Endothelial cell of umbilical vein (primary cell): Measurements from ENCODE around the gene NCMAP. TPM values are rescaled to one million over a fixed set of nuclear protein-coding genes. Genes with fewer than 3 reads are reported as not detected.

Source experiments
- BruUV-seq: library from RNA; stranded (reverse); fragments of 400-500 nt; replicated peaks from 2 replicates; lab custom pipeline; 2021; lab: Mats Ljungman, UMichigan
- CTCF ChIA-PET: fragments of 300-600, 350-600 bp; sonication (Branson Sonifier 250); formaldehyde crosslinking; loops from one replicate; lab custom pipeline; 2021; ENCODE audit warnings: antibody characterized with exemption, inconsistent platforms; lab: Charles Lee
- POLR2A ChIA-PET: fragments of 300-600, 350-600 bp; sonication (Branson Sonifier 250); formaldehyde crosslinking; loops from one replicate; lab custom pipeline; 2021; ENCODE audit warnings: antibody characterized with exemption, inconsistent platforms; lab: Charles Lee
- DNase-seq: peaks from one replicate; pipeline ENCODE4 v3.0.0-alpha.2; 2011; ENCODE audit warnings: low read depth, low spot score
- FAIRE-seq: peaks from 2 replicates; lab custom pipeline; 2011; peaks lifted over from hg19 to GRCh38; lab: Jason Lieb, UNC
- H2AFZ ChIP-seq: 2 replicates; pipeline ENCODE4 v1.6.0; 2012; ENCODE audit warnings: low read depth, low read length, control low read depth, inconsistent platforms
- H3K27ac ChIP-seq: 2 replicates; pipeline ENCODE4 v1.5.1; 2011; ENCODE audit warnings: low read depth, mild to moderate bottlenecking, control low read depth, low read length, moderate library complexity; ENCODE audit not compliant: insufficient read depth
- H3K27me3 ChIP-seq, 2 experiments: 2 replicates each; pipeline versions ENCODE4 v1.6.0 to v1.6.1; 2011; ENCODE audit warnings: low read length in 2 of 2, mixed read lengths in 1 of 2; ENCODE audit not compliant: control insufficient read depth in 2 of 2, insufficient read depth in 2 of 2
- H3K36me3 ChIP-seq, 2 experiments: 2 replicates in 1 of 2; 3 replicates in 1 of 2; pipeline ENCODE4 v1.5.1; 2011; ENCODE audit warnings: low read length in 2 of 2, mild to moderate bottlenecking in 1 of 2, moderate library complexity in 1 of 2; ENCODE audit not compliant: control insufficient read depth in 2 of 2, insufficient read depth in 2 of 2; ENCODE audit errors: extremely low read depth in 1 of 2
- H3K4me1 ChIP-seq: 3 replicates; pipeline ENCODE4 v1.5.1; 2011; ENCODE audit warnings: mild to moderate bottlenecking, low read length; ENCODE audit not compliant: control insufficient read depth, insufficient read depth; ENCODE audit errors: extremely low read depth
- H3K4me2 ChIP-seq: 2 replicates; pipeline ENCODE4 v1.6.1; 2011; ENCODE audit warnings: low read length, control low read depth, mixed read lengths; ENCODE audit not compliant: insufficient read depth
- H3K4me3 ChIP-seq, 3 experiments: fragments of 200-600 bp in 1 of 3; sonication (generic), shearing (Covaris generic) in 1 of 3; replicated peaks in 1 of 3; 2 replicates each; pipeline ENCODE4 v1.5.1; 2011 to 2016; ENCODE audit warnings: control low read depth in 3 of 3, low read length in 3 of 3, mild to moderate bottlenecking in 2 of 3, inconsistent platforms in 1 of 3, low read depth in 1 of 3, moderate library complexity in 1 of 3; ENCODE audit not compliant: insufficient read depth in 1 of 3
- H3K79me2 ChIP-seq: 2 replicates; pipeline ENCODE4 v1.6.0; 2012; ENCODE audit warnings: low read length, inconsistent platforms; ENCODE audit not compliant: control insufficient read depth, insufficient read depth
- H3K9ac ChIP-seq: replicated peaks from 2 replicates; pipeline ENCODE3; 2011; ENCODE audit warnings: low read length, control low read depth; ENCODE audit not compliant: insufficient read depth; ENCODE audit errors: extremely low read depth
- H3K9me1 ChIP-seq: replicated peaks from 3 replicates; pipeline ENCODE4 v1.6.0; 2011; ENCODE audit warnings: mild to moderate bottlenecking, low read length; ENCODE audit not compliant: control insufficient read depth, insufficient read depth; ENCODE audit errors: extremely low read depth
- H3K9me3 ChIP-seq: replicated peaks from 2 replicates; pipeline ENCODE4 v1.5.1; 2012; ENCODE audit warnings: low read length, inconsistent platforms; ENCODE audit not compliant: control insufficient read depth, insufficient read depth
- H4K20me1 ChIP-seq: replicated peaks from 2 replicates; pipeline ENCODE3; 2011; ENCODE audit warnings: mild to moderate bottlenecking, low read length; ENCODE audit not compliant: control insufficient read depth, insufficient read depth; ENCODE audit errors: extremely low read depth
- CTCF ChIP-seq, 2 donors: IDR thresholded peaks; 1 replicate in 1 of 2; 2 replicates in 1 of 2; pipeline ENCODE4 v1.5.1; 2011; ENCODE audit warnings: low read length in 2 of 2, mild to moderate bottlenecking in 2 of 2, moderate library complexity in 2 of 2, control low read depth in 1 of 2, inconsistent platforms in 1 of 2, low read depth in 1 of 2; ENCODE audit not compliant: insufficient read depth in 1 of 2; ENCODE audit errors: extremely low read depth in 1 of 2
- EZH2 ChIP-seq: IDR thresholded peaks from 2 replicates; pipeline ENCODE4 v1.6.1; 2012; ENCODE audit warnings: borderline replicate concordance, low read depth, mild to moderate bottlenecking, moderate library complexity, low read length, inconsistent platforms; ENCODE audit not compliant: severe bottlenecking
- FOS ChIP-seq: IDR thresholded peaks from 2 replicates; pipeline ENCODE4 v1.6.1; 2011; ENCODE audit warnings: mild to moderate bottlenecking, low read length, moderate library complexity, borderline replicate concordance; ENCODE audit not compliant: insufficient read depth
- GATA2 ChIP-seq: IDR thresholded peaks from 2 replicates; pipeline ENCODE4 v1.7.0; 2011; ENCODE audit warnings: low read depth, mild to moderate bottlenecking, moderate library complexity, mixed read lengths, low read length; ENCODE audit not compliant: insufficient read length, insufficient read depth
- JUN ChIP-seq: IDR thresholded peaks from 2 replicates; pipeline ENCODE4 v1.6.1; 2011; ENCODE audit warnings: borderline replicate concordance, low read depth; ENCODE audit not compliant: insufficient read length, insufficient read depth
- MYC ChIP-seq: IDR thresholded peaks from one replicate; pipeline ENCODE4 v1.6.1; 2011; ENCODE audit warnings: mild to moderate bottlenecking, low read depth, low read length
- POLR2A ChIP-seq: IDR thresholded peaks from 2 replicates; pipeline ENCODE4 v1.6.1; 2012; ENCODE audit warnings: low read depth, mild to moderate bottlenecking, control low read depth, low read length
- POLR2AphosphoS5 ChIP-seq: IDR thresholded peaks from 2 replicates; pipeline ENCODE4 v1.6.1; 2012; ENCODE audit warnings: low read depth, mild to moderate bottlenecking, control low read depth, low read length, moderate library complexity; ENCODE audit not compliant: insufficient read depth
- dilution Hi-C: fragments of 300-500 bp; cut with MboI; formaldehyde crosslinking; loops from one replicate; pipeline ENCODE4 v1.15.0; 2019; ENCODE audit warnings: low sequenced_read_pairs; ENCODE audit not compliant: extremely low pct_ligation_motif_present
- intact Hi-C: fragments of 100-400 bp; cut with micrococcal nuclease; formaldehyde crosslinking; loops from one replicate; pipeline ENCODE4 v1.10.0; 2022
- polyA plus RNA-seq, 4 experiments: library from polyadenylated mRNA; depleted of rRNA in 3 of 4; stranded (reverse) in 3 of 4; unstranded in 1 of 4; fragments of >200 nt; gene quantifications; 2 replicates each; pipeline versions ENCODE4 v1.2.1 to v1.2.3, GENCODE V29; 2011 to 2012; ENCODE audit warnings: missing spikeins in 1 of 4
- total RNA-seq: library from RNA; stranded (reverse); gene quantifications from 2 replicates; pipeline ENCODE4 v1.2.3, GENCODE V29; 2021
- TF ChIP-seq, protein P1 (sequence below): IDR thresholded peaks from 2 replicates; pipeline ENCODE4 v1.6.1; 2011; ENCODE audit not compliant: insufficient read depth, insufficient read length

The NCMAP gene
- total and polyA plus RNA-seq, 2 donors (not counting 3 experiments of a cell fraction or from before 2014, with no cell fraction given) = not detected

DNA sequence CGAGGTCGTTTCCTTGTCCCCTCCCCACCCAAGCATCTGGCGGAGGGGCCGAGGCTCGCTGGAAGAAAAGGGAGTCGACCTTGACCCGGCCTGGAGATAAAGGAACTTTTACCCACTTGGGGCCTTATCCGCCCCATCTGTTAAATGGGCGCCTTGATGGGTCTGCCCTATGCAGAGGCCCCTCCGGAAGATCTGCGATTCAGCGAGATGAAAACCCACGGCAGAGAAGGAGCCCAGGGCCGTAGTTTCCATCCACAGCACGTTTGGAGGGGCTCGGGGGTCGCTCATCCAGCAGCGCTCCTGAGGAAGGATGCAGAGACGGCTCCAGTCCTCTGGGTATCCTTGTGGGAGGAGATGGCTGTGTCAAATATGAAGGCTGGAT is 518 bp downstream of the NCMAP start:
- ChIA-PET POLR2A (no interaction called here), CTCF (no interaction called here)
- Histone ChIP-seq H3K4me2 (no peak overlapping the region), H3K27ac (no peak overlapping the region), H3K36me3 (no peaks in the 10 kb centered on the region), H3K27me3 (peaks cover 40 to 44% of the 10 kb centered on the region in 2 experiments), H3K4me3 (no peak overlapping the region), H3K9me1 (no peaks in the 10 kb centered on the region), H4K20me1 (no peaks in the 10 kb centered on the region), H3K9me3 (no peaks in the 10 kb centered on the region), H3K9ac (no peak overlapping the region), H3K79me2 (no peaks in the 10 kb centered on the region), H3K4me1 (no peaks in the 10 kb centered on the region), H2AFZ (no peak overlapping the region)
- FAIRE-seq = no peak
- dilution Hi-C loops (no loop called here), intact Hi-C loops (no loop called here)
- DNase-seq = no peak
- no TSS peak for BruUV-seq
- TF ChIP-seq, protein P1, sequence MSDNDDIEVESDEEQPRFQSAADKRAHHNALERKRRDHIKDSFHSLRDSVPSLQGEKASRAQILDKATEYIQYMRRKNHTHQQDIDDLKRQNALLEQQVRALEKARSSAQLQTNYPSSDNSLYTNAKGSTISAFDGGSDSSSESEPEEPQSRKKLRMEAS = no peak
- TF ChIP-seq CTCF (IDR thresholded peaks at IDR 0.05; ENCODE audit: extremely low read depth in 1 of 2, insufficient read depth in 1 of 2, low read depth in 1 of 2, low read length in 2 of 2) = no peak
- TF ChIP-seq JUN = no peak
- TF ChIP-seq EZH2 = no peak
- TF ChIP-seq MYC = no peak
- TF ChIP-seq POLR2A = no peak

DNA sequence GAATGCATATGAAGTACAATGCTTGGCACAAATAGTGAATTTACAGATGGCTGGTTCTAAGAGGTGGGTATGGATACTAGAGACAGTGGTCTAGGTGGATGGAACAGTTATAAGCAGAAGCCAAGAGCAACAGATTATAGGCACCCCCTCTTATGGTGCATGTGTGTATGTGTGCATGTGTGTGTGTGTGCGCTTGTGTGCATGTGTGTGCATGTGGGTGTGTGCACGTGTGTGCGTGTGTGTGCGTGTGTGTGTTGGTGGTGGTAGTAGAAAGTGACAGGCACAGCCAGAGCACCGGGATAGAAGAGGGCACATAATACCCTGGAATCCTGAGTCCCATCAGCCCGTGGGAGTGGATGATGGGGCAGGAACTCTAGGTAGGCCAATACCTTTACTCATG is 1.3 kb downstream of the NCMAP start:
- Histone ChIP-seq H4K20me1 (no peaks in the 10 kb centered on the region), H3K4me2 (no peak overlapping the region), H3K79me2 (no peaks in the 10 kb centered on the region), H3K9me1 (no peaks in the 10 kb centered on the region), H3K9ac (no peak overlapping the region), H3K4me3 (no peak overlapping the region), H3K9me3 (no peaks in the 10 kb centered on the region), H3K36me3 (no peaks in the 10 kb centered on the region), H3K4me1 (no peaks in the 10 kb centered on the region), H3K27ac (no peak overlapping the region), H2AFZ (no peak overlapping the region), H3K27me3 (peaks cover 40 to 44% of the 10 kb centered on the region in 2 experiments)
- CTCF ChIA-PET = no interaction called here
- DNase-seq = no peak
- no peak for FAIRE-seq
- dilution Hi-C loops = no loop called here
- no TSS peak for BruUV-seq
- POLR2A ChIA-PET = no interaction called here
- intact Hi-C loops = no loop called here
- TF ChIP-seq MYC (no peak), FOS (no peak), POLR2A (no peak), GATA2 (no peak), POLR2AphosphoS5 (no peak), CTCF (IDR thresholded peaks at IDR 0.05; ENCODE audit: extremely low read depth in 1 of 2, insufficient read depth in 1 of 2, low read depth in 1 of 2, low read length in 2 of 2) (no peak), JUN (no peak), EZH2 (no peak)
- TF ChIP-seq, protein P1 = no peak
